GM12874 (cell line): ENCODE measurements around the gene CAPN10.

Source experiments
- CTCF ChIP-seq: IDR thresholded peaks from 2 replicates; pipeline ENCODE4 v1.5.1; 2011; ENCODE audit warnings: low read depth, mild to moderate bottlenecking, control low read depth, low read length, moderate library complexity; ENCODE audit not compliant: insufficient read depth

CAPN10 gene

DNA sequence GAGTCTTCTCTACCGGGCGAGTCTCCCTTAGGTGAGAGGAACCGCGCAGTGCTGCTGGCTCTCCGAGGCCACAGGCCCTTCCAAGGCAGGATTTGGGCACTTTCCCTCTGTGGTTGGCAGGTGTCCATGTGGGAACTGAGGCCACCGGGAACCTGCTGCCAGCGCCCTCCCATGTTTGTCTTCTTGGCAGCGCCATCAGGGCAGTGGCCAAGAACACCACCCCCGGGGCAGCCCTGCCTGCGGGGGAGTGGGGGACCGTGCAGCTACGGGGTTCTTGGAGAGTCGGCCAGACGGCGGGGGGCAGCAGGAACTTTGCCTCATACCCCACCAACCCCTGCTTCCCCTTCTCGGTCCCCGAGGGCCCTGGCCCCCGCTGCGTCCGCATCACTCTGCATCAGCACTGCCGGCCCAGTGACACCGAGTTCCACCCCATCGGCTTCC is 10.0 kb downstream of the CAPN10 start:
- no peak for TF ChIP-seq CTCF

DNA sequence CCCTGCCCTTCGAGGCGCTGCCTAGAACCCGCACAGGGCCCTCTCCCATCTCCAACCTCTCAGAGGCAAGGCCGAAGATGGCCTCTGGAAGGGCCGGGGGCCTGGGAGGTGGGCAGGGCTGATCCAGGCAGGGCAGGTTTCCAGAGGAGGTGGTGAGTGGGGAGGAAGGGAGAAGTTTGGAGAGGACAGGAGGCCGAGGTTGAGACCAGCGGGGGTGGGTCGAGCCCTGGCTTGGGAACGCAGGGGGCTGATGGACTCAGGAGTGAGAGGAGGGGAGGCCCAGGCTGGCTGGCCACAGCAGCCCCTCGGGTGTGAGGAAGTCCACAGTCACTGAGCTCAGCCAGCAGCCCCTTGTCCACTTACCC is 10.5 kb downstream of the CAPN10 start:
- no peak for TF ChIP-seq CTCF

DNA sequence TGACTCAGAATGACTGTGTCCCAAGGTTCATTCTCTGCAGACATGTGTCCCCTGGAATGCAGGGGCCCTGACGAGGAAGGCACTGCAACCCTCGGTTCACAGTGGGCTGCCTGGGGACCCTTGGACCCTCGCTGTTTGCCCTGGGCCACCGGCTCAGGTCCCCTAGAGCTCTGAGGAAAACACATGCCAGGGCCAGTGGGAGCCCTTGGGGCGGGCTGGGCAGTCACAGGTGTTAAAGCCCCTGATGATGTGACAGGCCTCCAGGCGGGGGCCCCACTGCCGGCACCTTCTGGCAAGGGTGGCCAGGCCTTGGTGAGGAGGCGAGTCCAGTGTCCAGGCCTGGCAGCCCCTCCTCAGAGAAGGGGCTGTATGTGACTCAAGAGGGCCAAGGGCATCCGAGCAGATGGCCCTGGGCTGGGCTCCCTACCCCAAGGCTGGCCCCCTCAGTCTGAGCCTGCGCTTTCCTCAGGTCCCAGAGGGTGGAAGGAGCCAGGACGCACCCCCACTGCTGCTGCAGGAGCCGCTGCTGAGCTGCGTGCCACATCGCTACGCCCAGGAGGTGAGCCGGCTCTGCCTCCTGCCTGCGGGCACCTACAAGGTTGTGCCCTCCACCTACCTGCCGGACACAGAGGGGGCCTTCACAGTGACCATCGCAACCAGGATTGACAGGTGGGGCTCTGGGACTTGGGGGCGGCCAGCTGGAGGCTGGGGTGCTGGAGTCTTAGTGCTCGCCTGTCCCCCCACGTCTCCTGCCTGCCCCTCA is 11.1 kb downstream of the CAPN10 start:
- TF ChIP-seq CTCF, result no peak

DNA sequence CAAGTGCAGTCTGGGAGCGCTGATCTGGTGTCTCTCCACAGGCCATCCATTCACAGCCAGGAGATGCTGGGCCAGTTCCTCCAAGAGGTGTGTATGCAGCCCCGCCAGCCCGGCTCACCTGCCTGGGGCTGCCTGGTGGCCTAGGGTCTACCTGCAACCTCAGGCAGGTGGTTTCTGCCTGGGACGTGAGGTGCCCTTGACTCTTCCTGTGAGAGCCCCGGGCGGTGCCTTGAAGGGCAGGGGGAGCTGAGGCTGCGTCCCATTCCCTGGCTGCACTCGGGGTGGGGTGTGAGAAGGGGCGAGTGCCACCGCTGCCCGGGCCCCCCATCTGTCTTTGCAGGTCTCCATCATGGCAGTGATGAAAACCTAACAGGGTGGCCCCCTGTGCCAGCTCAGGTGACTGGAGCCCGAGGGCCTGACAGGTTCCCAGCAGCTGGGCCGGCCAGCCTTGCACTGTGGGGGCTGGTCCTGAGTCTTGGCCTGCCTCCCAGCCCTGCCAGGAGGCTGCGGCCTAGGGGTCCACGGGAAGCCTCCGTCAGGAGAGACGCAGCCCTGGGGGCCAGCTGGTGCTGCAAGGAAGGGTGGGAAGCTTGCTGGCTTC is 11.9 kb downstream of the CAPN10 start:
- TF ChIP-seq CTCF, result no peak

DNA sequence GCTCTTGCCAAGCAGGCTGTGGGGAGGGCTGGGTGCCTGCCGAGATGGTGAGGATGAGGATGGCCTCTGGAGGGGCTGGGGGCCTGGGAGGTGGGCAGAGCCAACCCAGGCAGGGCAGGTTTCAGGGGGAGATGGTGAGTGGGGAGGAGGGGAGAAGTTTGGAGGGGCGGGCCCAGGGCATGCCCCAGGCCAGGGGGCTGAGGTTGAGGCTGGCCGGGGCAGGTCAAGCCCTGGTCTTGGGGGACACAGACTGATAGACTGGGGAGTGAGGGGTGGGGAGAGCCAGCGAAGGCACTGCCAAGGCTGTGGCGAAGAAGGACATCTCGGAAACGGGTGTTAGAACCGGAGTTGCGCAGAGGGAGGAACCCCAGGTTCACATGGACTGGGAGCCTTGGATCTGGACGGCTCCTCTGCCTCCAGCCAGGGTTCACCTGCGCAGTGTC is 12.6 kb downstream of the CAPN10 start:
- no peak for TF ChIP-seq CTCF

GRCh38 chr2:240600451-240600961 is 14.0 kb downstream of the CAPN10 start:
- TF ChIP-seq CTCF, result no peak

- TF ChIP-seq CTCF, result no peak
These were observed 14.7 kb downstream of the CAPN10 start for GRCh38 chr2:240601061-240601830.
